Fibroblast of villous mesenchyme (primary cell): ENCODE data around the gene BOLA3. TPM values are rescaled to one million over a fixed set of nuclear protein-coding genes. Genes with fewer than 3 reads are reported as not detected.
"Not testable (repeated sequence)": the region's sequence is repeated elsewhere in the genome, so short reads cannot be mapped to it uniquely, and the experiment has no call there.

Experiments used
- DNase-seq: peaks from one replicate; pipeline ENCODE4 v3.0.0-alpha.2; 2010; ENCODE audit warnings: low read depth
- H3K4me3 ChIP-seq: 2 replicates; pipeline ENCODE4 v1.5.1; 2011; ENCODE audit warnings: low read depth, mild to moderate bottlenecking, low read length
- total RNA-seq: library from RNA; depleted of rRNA; stranded (reverse); fragments of >200 nt; gene quantifications from 2 replicates; pipeline ENCODE4 v1.2.3, GENCODE V29; 2012
- TF ChIP-seq, protein P1 (sequence below): IDR thresholded peaks from 2 replicates; pipeline ENCODE4 v1.5.1; 2012; ENCODE audit warnings: low read depth, mild to moderate bottlenecking, low read length; ENCODE audit not compliant: insufficient read depth

The BOLA3 gene
- total RNA-seq, 1 donor: 50.1 TPM

DNA sequence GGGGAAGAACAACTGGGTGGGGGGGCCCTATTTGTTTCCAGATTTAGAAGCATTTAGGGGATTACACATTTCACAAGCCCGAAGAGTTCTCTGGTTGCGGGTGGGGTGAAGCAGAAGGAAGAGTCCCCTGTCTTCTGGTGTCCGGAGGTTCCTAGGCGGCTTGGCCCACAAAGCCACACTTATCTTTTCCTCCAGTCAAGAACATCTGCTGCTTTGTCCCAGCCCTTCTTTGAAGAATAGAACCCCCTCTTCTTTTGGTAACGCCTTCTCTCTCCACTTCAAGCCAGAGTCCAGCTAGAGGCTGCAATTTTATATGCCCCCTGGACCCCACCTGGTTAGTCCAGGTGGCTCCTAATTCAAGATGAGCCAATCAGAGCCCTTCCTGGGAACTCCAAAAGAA, 15.8 kb downstream of the BOLA3 start:
- DNase-seq: no peak
- TF ChIP-seq, protein P1, sequence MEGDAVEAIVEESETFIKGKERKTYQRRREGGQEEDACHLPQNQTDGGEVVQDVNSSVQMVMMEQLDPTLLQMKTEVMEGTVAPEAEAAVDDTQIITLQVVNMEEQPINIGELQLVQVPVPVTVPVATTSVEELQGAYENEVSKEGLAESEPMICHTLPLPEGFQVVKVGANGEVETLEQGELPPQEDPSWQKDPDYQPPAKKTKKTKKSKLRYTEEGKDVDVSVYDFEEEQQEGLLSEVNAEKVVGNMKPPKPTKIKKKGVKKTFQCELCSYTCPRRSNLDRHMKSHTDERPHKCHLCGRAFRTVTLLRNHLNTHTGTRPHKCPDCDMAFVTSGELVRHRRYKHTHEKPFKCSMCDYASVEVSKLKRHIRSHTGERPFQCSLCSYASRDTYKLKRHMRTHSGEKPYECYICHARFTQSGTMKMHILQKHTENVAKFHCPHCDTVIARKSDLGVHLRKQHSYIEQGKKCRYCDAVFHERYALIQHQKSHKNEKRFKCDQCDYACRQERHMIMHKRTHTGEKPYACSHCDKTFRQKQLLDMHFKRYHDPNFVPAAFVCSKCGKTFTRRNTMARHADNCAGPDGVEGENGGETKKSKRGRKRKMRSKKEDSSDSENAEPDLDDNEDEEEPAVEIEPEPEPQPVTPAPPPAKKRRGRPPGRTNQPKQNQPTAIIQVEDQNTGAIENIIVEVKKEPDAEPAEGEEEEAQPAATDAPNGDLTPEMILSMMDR: no peak
- no peak overlapping the region for H3K4me3 ChIP-seq

DNA sequence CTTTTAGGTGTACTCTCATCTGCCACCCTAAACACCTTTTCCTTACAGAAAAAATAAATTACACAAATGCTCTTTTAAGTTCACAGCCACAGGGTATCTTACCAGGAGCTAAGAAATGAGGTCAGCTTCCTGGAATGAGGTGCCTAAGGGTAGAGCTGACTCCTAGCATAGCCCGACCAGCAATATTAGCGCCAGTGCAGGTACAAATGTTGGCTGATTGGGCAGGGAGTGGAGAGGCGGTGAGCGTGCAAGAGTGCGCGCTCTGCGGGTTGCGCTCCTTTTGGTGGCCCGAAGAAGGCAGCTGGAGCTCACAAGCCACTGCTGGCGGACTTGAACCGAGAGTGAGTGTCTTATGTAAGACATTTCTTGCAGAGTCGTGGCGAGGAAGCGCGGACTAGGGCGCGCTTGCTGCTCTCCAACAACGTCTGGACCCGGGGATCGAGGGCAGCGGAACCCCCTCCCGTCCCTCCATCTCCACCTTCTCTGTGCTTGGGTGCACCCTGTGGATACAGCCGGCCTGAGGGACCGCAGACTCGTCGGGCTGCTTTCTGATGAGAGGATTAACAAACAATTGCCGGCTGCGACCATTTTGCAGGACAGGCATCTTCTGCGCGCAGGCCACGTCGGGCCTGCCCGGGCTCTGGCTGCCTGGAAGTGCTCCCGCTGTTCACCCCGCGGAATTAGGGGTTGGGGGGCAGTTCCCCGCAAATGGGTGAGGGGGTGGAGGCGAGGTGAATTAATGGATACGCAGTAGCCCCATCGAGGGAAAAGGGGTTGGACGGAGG, 17.3 kb downstream of the BOLA3 start:
- no peak overlapping the region for H3K4me3 ChIP-seq
- TF ChIP-seq, protein P1: no peak
- no peak for DNase-seq

DNA sequence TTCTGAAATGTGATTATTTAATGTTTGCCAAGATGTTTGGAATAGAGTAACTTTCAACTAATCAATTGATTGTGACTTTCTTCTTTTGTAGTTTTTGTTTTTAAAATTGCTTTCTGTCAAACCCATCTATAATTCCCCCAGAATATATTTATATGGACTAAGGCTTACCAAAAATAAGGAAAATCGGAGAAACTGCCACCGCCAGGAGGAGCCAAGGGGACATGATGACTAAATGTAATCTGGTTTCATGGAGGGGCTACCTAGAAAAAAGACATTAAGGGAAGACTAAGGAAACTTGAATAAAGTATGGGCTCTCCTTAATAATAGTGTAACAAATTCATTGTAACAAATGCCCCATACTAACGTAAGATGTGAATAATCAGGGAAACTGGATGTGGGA, 19.5 kb downstream of the BOLA3 start:
- TF ChIP-seq, protein P1: peak; percentile 11
- no peak overlapping the region for H3K4me3 ChIP-seq
- peak; percentile 17 for DNase-seq

DNA sequence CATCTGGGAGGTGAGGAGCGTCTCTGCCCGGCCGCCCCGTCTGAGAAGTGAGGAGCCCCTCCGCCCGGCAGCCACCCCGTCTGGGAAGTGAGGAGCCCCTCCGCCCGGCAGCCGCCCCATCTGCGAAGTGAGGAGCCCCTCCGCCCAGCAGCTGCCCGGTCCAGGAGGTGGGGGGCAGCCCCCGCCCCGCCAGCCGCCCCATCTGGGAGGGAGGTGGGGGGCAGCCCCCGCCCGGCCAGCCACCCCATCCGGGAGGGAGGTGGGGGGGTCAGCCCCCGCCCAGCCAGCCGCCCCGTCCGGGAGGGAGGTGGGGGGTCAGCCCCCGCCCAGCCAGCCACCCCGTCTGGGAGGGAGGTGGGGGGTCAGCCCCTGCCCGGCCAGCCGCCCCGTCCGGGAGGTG, 23.8 kb downstream of the BOLA3 start:
- not testable (repeated sequence) for H3K4me3 ChIP-seq, DNase-seq

DNA sequence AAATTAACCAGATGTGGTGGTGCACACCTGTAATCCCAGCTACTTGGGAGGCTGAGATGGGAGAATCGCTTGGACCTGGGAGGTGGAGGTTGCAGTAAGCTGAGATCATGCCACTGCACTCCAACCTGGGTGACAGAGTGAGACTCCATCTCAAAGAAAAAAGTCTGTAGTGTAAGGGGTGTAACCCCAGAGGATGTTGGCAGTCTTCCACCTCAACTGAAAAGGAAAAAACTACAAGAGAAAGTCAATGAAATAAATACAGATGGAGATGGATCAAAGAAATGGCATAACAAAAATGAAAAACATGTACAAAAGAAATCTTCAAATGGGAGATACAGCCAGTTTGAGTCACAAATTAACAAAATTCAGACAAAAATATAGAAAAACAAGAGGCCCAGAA, 25.9 kb downstream of the BOLA3 start:
- not testable (repeated sequence) for H3K4me3 ChIP-seq, DNase-seq

DNA sequence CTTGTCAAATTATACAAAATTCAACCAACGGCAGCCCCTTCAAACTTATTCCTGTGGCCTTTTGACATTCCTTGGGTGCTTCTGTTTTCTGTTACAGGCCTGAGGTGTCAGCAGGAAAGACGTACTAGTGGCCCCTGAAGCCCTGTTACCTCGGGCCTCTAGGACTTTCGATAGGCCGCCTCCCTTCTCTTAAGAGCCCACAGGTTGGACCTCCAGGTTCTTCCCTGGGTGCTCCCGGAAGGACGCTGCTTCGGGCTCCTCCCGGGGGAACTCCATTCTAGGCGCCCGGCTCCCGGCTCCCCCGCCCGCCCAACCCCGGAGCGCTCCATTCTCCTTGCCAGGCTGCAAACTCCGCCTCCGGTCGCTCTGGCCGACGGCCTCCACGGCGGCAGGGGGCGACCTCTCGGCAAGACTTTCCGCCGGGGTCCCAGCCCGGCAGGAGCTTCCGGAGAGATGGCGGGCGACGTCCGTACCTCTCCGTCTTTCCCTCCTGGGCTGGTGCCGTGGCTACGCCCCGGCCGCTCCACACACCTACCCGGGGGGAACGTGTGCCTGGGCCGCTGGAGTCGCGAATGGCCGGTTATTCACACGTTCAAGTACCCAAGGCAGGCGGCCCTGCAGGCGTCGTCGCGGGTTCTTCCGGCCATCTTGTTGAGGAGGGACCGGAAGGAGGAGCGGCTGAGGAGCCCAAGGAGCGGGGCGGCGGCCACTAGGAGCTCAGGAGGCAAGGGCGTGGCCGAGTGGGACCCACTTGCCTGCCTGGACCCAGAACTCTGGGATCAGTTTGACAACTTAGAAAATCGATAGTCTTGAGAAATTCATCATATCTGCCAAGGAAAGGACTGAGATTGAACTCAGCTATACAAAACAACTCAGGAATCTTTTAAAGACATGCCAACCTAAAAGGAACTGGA, 27.5 kb downstream of the BOLA3 start:
- H3K4me3 ChIP-seq: peak overlapping the region; percentile 76
- TF ChIP-seq, protein P1: peak; percentile 41
- peak; percentile 79 for DNase-seq

DNA sequence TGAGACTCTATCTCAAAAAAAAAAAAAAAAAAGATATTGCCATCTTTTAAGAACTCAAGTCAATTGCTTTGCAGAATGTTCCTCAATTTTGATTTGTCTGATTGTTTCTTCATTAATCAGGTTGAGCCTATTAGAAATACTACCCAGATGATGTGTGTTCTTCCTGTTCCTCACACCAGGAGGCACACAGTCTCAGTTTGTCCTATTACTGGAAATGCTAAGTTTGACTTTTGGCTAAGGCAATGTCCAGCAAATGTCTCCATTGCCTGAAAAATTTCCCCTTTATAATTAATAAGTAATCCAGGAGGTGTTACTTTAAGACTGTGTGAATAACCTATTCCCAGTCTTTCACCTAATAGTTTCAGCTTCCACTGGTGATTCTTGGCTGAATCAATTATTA, 28.4 kb downstream of the BOLA3 start:
- peak; percentile 7 for DNase-seq
- TF ChIP-seq, protein P1: peak; percentile 32
- H3K4me3 ChIP-seq: no peak overlapping the region
